ENCODE measurements around the gene FBXW12.

GRCh38 chr3:48361928-48362327 is 10.1 kb upstream of the FBXW12 start:
- TF ChIP-seq, protein P1, sequence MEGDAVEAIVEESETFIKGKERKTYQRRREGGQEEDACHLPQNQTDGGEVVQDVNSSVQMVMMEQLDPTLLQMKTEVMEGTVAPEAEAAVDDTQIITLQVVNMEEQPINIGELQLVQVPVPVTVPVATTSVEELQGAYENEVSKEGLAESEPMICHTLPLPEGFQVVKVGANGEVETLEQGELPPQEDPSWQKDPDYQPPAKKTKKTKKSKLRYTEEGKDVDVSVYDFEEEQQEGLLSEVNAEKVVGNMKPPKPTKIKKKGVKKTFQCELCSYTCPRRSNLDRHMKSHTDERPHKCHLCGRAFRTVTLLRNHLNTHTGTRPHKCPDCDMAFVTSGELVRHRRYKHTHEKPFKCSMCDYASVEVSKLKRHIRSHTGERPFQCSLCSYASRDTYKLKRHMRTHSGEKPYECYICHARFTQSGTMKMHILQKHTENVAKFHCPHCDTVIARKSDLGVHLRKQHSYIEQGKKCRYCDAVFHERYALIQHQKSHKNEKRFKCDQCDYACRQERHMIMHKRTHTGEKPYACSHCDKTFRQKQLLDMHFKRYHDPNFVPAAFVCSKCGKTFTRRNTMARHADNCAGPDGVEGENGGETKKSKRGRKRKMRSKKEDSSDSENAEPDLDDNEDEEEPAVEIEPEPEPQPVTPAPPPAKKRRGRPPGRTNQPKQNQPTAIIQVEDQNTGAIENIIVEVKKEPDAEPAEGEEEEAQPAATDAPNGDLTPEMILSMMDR (IDR thresholded peaks at IDR 0.05; ENCODE audit: low read depth, low read length), result no peak
- TF ChIP-seq POLR2A (IDR thresholded peaks at IDR 0.05; ENCODE audit: extremely low read depth, insufficient read length), result no peak
